ENCODE results near the gene BGN.

BGN gene

GRCh38 chrX:153486171-153486570, 8.6 kb upstream of the BGN start:
- DNase-seq, result no peak

GRCh38 chrX:153487590-153488071, 7.1 kb upstream of the BGN start:
- no peak for DNase-seq

- DNase-seq, result no peak
Measured at GRCh38 chrX:153488231-153488914, 6.4 kb upstream of the BGN start.

- no peak for DNase-seq
Measured at GRCh38 chrX:153490217-153490930, 4.4 kb upstream of the BGN start.

- no peak for DNase-seq
Measured at GRCh38 chrX:153491351-153491914, 3.3 kb upstream of the BGN start.

GRCh38 chrX:153491918-153492317, 2.9 kb upstream of the BGN start:
- no peak for DNase-seq

- no peak for DNase-seq
Measured at GRCh38 chrX:153492543-153492942, 2.2 kb upstream of the BGN start.

- DNase-seq, result no peak
Measured at GRCh38 chrX:153493085-153493484, 1.7 kb upstream of the BGN start.

- no peak for DNase-seq
Measured at GRCh38 chrX:153494061-153494460, 719 bp upstream of the BGN start.

GRCh38 chrX:153495362-153495751, 577 bp downstream of the BGN start:
- no peak for DNase-seq

- DNase-seq, result no peak
Measured at GRCh38 chrX:153495903-153496589, 1.3 kb downstream of the BGN start.

- DNase-seq, result no peak
Measured at GRCh38 chrX:153496590-153496959, 1.8 kb downstream of the BGN start.

- no peak for DNase-seq
Measured at GRCh38 chrX:153498453-153498852, 3.7 kb downstream of the BGN start.

GRCh38 chrX:153499341-153499740, 4.6 kb downstream of the BGN start:
- DNase-seq, result no peak

- DNase-seq, result no peak
Measured at GRCh38 chrX:153499876-153500275, 5.1 kb downstream of the BGN start.

GRCh38 chrX:153500676-153501280, 6.0 kb downstream of the BGN start:
- DNase-seq, result no peak

- no peak for DNase-seq
Measured at GRCh38 chrX:153501530-153501929, 6.8 kb downstream of the BGN start.

GRCh38 chrX:153502131-153502530, 7.4 kb downstream of the BGN start:
- no peak for DNase-seq

- no peak for DNase-seq
Measured at GRCh38 chrX:153502796-153503195, 8.0 kb downstream of the BGN start.

- DNase-seq, result no peak
Measured at GRCh38 chrX:153504445-153505016, 9.8 kb downstream of the BGN start.

- DNase-seq, result no peak
Measured at GRCh38 chrX:153505361-153505760, 10.6 kb downstream of the BGN start.

GRCh38 chrX:153507484-153508178, 12.9 kb downstream of the BGN start:
- peak; percentile 40 for DNase-seq

Measured in T1000 (cell line).